ENCODE data around the gene RRBP1. TPM values are rescaled to one million over a fixed set of nuclear protein-coding genes. Genes with fewer than 3 reads are reported as not detected.

The RRBP1 gene
- total and polyA plus RNA-seq, 4 donors = 106 to 208 (median 127) TPM

DNA sequence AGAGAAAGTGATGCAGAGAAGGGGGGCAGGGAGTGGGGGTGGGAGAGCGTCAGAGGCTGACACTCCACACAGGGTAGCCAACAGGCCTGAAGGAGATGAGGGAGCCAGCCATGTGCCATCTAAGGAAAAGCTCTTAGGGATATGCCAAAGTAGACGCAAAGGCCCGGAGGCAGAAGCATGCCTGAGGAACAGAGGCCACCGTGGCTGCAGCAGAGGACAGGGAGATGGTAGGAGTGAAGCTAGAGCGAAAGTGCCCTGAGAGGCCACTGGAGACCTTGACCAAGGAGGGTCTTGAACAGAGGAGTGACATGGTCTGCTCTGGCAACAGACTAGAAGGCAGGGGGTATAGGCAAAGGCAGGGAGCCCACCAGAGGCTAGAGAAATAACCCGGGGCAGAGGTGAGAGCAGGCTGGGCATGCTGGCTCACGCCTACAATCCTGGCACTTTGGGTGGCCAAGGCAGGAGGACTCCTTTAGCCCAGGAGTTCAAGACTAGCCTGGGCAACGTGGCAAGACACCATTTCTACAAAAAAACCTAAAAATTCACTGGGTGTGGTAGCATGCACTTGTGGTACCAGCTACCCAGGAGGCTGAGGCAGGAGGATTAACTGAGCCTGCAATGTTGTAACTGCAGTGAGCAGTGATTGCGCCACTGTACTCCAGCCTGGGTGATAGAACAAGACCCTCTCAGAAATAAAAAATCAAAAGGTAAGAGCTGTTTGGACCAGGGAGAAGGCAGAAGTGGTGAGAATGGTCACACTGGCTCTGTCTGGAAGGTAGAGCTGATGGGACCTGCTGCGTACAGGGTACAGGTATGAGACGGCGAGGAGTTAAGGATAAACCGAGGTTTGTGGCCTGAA, 6.3 kb downstream of the RRBP1 start:
- Histone ChIP-seq H3K36me3 (ENCODE audit: control insufficient read depth in 4 of 4, insufficient read depth in 4 of 4, low read length in 4 of 4) (peaks cover 2 to 24% (median 8%) of the 10 kb centered on the region in 4 donors), H3K4me1 (ENCODE audit: control insufficient read depth in 5 of 5, insufficient read depth in 5 of 5, low read length in 5 of 5) (peaks cover 0 to 24% (median 13%) of the 10 kb centered on the region in 5 donors), H3K9ac (ENCODE audit: insufficient read depth in 1 of 2, low read length in 2 of 2) (no peak overlapping the region), H3K9me3 (ENCODE audit: control insufficient read depth in 4 of 4, insufficient read depth in 3 of 4, low read length in 3 of 4) (no peaks in the 10 kb centered on the region), H3K27me3 (ENCODE audit: control insufficient read depth in 3 of 3, insufficient read depth in 3 of 3, low read length in 2 of 3) (no peaks in the 10 kb centered on the region), H3K27ac (ENCODE audit: low read depth in 1 of 2, low read length in 1 of 2) (peak overlapping the region in 1 of 2 donors; percentile 34), H3K4me3 (no peak overlapping the region)
- TF ChIP-seq CTCF (IDR thresholded peaks at IDR 0.05; ENCODE audit: control extremely low read depth, extremely low read depth) = no peak
- no peak for DNase-seq
- WGBS, 2 donors = 86 to 88% methylated on average over 13 of the region's 13 CpGs
- no peak for ATAC-seq (ENCODE audit: insufficient read depth, low FRiP score)

DNA sequence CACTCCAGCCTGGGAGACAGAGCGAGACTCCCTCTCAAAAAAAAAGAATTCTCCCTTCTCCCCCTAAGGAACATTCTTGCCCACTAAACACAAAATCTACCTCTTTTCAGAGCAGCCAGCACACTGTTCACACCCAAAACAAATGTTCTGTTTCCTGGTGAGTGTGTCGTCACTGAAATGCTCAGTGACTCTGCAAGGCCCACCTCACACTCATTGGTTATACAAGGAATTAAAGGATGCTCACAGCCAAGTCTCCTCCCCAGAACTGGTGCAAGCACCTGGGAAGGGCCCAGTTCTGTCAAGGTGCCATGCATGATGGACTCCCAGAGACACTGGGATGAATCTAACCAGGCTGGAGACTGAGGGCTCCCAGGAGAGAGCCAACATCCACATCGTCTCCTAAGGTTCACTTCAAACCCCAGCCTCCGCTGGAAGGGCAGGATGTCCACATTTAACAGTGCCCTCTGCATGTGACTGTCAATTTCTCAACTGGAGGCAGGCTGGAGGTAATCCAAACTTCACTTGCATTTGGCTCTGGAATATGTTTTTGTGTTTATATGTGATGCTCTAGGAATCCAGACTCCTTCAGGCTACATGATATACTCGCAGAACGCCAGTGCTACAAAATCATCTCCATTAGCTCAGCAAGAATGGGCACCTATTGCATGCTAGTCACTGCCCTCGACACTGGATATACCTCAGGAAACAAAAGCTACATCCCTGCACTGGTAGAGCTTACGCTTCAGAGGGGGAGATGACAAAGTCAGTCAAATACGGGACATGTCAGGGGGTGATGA, 7.1 kb downstream of the RRBP1 start:
- H3K4me1 ChIP-seq (ENCODE audit: control insufficient read depth in 5 of 5, insufficient read depth in 5 of 5, low read length in 5 of 5) = peaks cover 0 to 17% (median 8%) of the 10 kb centered on the region in 5 donors
- no peaks in the 10 kb centered on the region for H3K9me3 ChIP-seq (ENCODE audit: control insufficient read depth in 4 of 4, insufficient read depth in 3 of 4, low read length in 3 of 4)
- DNase-seq (peak in 2 of 3 donors; percentile 54 to 68), ATAC-seq (ENCODE audit: insufficient read depth, low FRiP score) (no peak)
- no peaks in the 10 kb centered on the region for H3K27me3 ChIP-seq (ENCODE audit: control insufficient read depth in 3 of 3, insufficient read depth in 3 of 3, low read length in 2 of 3)
- H3K27ac ChIP-seq (ENCODE audit: low read depth in 1 of 2, low read length in 1 of 2) = peak overlapping the region in 1 of 2 donors; percentile 33
- H3K36me3 ChIP-seq (ENCODE audit: control insufficient read depth in 4 of 4, insufficient read depth in 4 of 4, low read length in 4 of 4) = peaks cover 2 to 23% (median 8%) of the 10 kb centered on the region in 4 donors
- H3K4me3 ChIP-seq = no peak overlapping the region
- no peak overlapping the region for H3K9ac ChIP-seq (ENCODE audit: insufficient read depth in 1 of 2, low read length in 2 of 2)
- TF ChIP-seq CTCF (IDR thresholded peaks at IDR 0.05; ENCODE audit: control extremely low read depth, extremely low read depth) = no peak
- WGBS, 2 donors = 67 to 77% methylated on average over 9 of the region's 9 CpGs

DNA sequence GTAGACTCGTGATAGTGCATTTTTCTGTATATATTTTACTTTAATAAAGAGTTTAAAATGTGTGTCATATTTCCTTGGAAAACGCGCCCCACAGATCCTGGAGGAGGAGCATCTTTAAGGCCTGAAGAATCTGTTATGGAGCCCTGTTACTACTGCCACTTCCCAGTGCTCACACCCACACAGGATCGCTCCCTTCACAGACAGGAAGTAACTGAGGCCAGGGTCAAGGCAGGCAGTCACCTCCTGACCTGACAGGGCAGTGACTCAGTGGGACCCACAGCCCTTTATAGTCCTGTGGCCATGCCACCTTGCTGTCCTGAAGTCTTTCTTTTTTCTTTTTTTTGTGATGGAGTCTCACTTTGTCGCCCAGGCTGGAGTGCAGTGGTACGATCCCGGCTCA, 9.0 kb downstream of the RRBP1 start:
- no peak for TF ChIP-seq CTCF (IDR thresholded peaks at IDR 0.05; ENCODE audit: control extremely low read depth, extremely low read depth)
- Histone ChIP-seq H3K4me1 (ENCODE audit: control insufficient read depth in 5 of 5, insufficient read depth in 5 of 5, low read length in 5 of 5) (peaks cover 0 to 17% (median 7%) of the 10 kb centered on the region in 5 donors), H3K4me3 (no peak overlapping the region), H3K9ac (ENCODE audit: insufficient read depth in 1 of 2, low read length in 2 of 2) (no peak overlapping the region), H3K9me3 (ENCODE audit: control insufficient read depth in 4 of 4, insufficient read depth in 3 of 4, low read length in 3 of 4) (no peaks in the 10 kb centered on the region), H3K36me3 (ENCODE audit: control insufficient read depth in 4 of 4, insufficient read depth in 4 of 4, low read length in 4 of 4) (peaks cover 4 to 23% (median 11%) of the 10 kb centered on the region in 4 donors), H3K27ac (ENCODE audit: low read depth in 1 of 2, low read length in 1 of 2) (no peak overlapping the region), H3K27me3 (ENCODE audit: control insufficient read depth in 3 of 3, insufficient read depth in 3 of 3, low read length in 2 of 3) (no peaks in the 10 kb centered on the region)
- 84 to 91% methylated on average over 7 of the region's 7 CpGs for WGBS, 2 donors
- no peak for ATAC-seq (ENCODE audit: insufficient read depth, low FRiP score)
- DNase-seq = no peak
